ENCODE measurements around the gene TTLL13.

DNA sequence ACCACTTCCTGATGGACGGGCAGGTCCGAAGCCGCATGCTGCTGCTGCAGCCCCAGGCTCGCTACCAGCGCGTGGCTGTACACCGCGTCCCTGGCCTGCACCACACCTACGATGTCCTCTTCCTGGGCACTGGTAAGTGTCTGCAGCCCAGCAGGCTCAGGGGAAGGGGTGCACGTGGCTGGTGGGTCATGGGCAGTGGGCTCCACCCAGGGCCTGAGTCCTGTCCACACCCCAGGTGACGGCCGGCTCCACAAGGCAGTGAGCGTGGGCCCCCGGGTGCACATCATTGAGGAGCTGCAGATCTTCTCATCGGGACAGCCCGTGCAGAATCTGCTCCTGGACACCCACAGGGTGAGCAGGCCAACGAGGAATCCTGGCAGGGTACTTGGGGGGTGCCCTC, 24.3 kb upstream of the TTLL13 start:
- no peak for TF ChIP-seq POLR2AphosphoS5 (IDR thresholded peaks at IDR 0.05; ENCODE audit: low read depth, low read length)
- TF ChIP-seq, protein P1, sequence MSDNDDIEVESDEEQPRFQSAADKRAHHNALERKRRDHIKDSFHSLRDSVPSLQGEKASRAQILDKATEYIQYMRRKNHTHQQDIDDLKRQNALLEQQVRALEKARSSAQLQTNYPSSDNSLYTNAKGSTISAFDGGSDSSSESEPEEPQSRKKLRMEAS (IDR thresholded peaks at IDR 0.05; ENCODE audit: low read depth), result no peak
- TF ChIP-seq, protein P2, sequence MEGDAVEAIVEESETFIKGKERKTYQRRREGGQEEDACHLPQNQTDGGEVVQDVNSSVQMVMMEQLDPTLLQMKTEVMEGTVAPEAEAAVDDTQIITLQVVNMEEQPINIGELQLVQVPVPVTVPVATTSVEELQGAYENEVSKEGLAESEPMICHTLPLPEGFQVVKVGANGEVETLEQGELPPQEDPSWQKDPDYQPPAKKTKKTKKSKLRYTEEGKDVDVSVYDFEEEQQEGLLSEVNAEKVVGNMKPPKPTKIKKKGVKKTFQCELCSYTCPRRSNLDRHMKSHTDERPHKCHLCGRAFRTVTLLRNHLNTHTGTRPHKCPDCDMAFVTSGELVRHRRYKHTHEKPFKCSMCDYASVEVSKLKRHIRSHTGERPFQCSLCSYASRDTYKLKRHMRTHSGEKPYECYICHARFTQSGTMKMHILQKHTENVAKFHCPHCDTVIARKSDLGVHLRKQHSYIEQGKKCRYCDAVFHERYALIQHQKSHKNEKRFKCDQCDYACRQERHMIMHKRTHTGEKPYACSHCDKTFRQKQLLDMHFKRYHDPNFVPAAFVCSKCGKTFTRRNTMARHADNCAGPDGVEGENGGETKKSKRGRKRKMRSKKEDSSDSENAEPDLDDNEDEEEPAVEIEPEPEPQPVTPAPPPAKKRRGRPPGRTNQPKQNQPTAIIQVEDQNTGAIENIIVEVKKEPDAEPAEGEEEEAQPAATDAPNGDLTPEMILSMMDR (IDR thresholded peaks at IDR 0.05), result no peak
- no peak for TF ChIP-seq GABPA (IDR thresholded peaks at IDR 0.05; ENCODE audit: low read depth)
- no peak for TF ChIP-seq PBX3 (IDR thresholded peaks at IDR 0.05)
- no peak for TF ChIP-seq RAD21 (IDR thresholded peaks at IDR 0.05; ENCODE audit: low read length)
